Stimulated activated CD4-positive, alpha-beta T cell treated with anti-CD3 and anti-CD28 coated beads, Interleukin-1b, Interleukin-23, amount 100 ng/mL, for 4 hours (primary cell): ENCODE results near the gene NEAT1.
A peak's percentile ranks its signal among the peaks of the same experiment; 100 is the strongest.

ENCODE experiments used
- DNase-seq, 2 donors: peaks; one replicate each; pipeline ENCODE4 v3.0.0-alpha.2; 2020; ENCODE audit warnings: low read depth in 2 of 2

NEAT1 gene

DNA sequence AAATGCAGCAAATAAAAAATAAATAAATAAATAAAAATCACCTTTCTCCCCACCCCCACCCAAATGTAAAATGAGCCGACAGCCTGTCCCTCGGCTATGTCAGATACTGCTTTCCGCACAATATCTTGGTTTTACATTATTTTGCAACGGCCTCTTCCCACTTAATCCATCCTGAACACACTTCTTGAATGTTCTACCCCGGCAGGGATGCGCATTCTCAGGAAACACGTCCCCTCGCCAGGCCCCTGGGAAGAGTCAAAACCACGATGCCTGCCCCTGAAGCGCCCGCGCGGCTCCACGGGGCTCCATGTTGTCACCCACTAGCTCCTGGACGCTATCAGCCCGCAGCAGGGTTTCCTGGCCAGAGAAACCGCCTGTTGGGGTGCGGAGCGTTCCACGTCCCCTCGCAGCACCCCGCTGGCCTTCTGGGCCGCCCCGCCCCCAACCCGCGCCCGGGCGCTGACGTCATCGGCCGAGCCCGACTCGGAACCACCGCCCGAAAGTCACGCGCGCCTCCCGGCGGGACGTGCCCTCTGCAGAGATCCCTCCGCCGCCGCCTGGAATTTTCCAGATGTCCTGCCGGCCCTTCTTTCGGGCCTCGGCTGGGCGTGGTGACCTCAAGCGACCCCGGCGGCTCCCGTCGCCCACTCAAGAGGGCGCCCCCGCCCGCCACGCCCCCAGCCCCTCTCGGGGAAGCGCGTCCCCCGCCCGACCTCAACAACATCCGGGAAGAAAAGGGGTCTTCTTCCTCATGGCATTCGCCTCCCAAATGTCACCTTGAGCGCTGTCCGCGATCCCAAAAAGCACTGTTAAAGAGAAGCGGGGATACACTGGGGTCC lies 585 bp upstream of the NEAT1 start:
- peak; percentile 85 to 92 for DNase-seq

DNA sequence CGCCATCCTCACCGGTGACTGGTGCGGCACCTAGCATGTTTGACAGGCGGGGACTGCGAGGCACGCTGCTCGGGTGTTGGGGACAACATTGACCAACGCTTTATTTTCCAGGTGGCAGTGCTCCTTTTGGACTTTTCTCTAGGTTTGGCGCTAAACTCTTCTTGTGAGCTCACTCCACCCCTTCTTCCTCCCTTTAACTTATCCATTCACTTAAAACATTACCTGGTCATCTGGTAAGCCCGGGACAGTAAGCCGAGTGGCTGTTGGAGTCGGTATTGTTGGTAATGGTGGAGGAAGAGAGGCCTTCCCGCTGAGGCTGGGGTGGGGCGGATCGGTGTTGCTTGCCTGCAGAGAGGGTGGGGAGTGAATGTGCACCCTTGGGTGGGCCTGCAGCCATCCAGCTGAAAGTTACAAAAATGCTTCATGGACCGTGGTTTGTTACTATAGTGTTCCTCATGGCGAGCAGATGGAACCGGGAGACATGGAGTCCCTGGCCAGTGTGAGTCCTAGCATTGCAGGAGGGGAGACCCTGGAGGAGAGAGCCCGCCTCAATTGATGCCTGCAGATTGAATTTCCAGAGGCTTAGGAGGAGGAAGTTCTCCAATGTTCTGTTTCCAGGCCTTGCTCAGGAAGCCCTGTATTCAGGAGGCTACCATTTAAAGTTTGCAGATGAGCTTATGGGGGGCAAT lies 1.1 kb downstream of the NEAT1 start:
- DNase-seq, result no peak

DNA sequence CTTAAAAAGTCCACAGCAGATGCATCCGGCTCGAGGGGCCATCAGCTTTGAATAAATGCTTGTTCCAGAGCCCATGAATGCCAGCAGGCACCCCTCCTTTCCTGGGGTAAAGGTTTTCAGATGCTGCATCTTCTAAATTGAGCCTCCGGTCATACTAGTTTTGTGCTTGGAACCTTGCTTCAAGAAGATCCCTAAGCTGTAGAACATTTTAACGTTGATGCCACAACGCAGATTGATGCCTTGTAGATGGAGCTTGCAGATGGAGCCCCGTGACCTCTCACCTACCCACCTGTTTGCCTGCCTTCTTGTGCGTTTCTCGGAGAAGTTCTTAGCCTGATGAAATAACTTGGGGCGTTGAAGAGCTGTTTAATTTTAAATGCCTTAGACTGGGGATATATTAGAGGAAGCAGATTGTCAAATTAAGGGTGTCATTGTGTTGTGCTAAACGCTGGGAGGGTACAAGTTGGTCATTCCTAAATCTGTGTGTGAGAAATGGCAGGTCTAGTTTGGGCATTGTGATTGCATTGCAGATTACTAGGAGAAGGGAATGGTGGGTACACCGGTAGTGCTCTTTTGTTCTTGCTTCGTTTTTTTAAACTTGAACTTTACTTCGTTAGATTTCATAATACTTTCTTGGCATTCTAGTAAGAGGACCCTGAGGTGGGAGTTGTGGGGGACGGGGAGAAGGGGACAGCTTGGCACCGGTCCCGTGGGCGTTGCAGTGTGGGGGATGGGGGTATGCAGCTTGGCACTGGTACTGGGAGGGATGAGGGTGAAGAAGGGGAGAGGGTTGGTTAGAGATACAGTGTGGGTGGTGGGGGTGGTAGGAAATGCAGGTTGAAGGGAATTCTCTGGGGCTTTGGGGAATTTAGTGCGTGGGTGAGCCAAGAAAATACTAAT lies 1.9 kb downstream of the NEAT1 start:
- peak; percentile 59 to 64 for DNase-seq

DNA sequence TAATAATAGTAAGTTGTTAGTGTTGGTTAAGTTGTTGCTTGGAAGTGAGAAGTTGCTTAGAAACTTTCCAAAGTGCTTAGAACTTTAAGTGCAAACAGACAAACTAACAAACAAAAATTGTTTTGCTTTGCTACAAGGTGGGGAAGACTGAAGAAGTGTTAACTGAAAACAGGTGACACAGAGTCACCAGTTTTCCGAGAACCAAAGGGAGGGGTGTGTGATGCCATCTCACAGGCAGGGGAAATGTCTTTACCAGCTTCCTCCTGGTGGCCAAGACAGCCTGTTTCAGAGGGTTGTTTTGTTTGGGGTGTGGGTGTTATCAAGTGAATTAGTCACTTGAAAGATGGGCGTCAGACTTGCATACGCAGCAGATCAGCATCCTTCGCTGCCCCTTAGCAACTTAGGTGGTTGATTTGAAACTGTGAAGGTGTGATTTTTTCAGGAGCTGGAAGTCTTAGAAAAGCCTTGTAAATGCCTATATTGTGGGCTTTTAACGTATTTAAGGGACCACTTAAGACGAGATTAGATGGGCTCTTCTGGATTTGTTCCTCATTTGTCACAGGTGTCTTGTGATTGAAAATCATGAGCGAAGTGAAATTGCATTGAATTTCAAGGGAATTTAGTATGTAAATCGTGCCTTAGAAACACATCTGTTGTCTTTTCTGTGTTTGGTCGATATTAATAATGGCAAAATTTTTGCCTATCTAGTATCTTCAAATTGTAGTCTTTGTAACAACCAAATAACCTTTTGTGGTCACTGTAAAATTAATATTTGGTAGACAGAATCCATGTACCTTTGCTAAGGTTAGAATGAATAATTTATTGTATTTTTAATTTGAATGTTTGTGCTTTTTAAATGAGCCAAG lies 2.7 kb downstream of the NEAT1 start:
- DNase-seq, result peak in 1 of 2 donors; percentile 77

DNA sequence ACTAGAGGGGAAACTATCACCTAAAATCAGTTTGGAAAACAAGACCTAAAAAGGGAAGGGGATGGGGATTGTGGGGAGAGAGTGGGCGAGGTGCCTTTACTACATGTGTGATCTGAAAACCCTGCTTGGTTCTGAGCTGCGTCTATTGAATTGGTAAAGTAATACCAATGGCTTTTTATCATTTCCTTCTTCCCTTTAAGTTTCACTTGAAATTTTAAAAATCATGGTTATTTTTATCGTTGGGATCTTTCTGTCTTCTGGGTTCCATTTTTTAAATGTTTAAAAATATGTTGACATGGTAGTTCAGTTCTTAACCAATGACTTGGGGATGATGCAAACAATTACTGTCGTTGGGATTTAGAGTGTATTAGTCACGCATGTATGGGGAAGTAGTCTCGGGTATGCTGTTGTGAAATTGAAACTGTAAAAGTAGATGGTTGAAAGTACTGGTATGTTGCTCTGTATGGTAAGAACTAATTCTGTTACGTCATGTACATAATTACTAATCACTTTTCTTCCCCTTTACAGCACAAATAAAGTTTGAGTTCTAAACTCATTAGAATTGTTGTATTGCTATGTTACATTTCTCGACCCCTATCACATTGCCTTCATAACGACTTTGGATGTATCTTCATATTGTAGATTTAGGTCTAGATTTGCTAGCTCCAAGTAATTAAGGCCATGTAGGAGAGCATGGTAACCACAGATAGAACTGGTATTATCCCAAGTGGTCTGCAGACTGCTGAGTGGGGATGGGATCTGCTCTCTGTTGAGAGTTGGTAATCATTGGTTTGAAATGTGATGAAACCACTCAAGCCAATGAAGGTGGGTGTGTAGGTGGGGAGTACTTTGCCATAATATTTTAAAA lies 3.6 kb downstream of the NEAT1 start:
- DNase-seq, result no peak

DNA sequence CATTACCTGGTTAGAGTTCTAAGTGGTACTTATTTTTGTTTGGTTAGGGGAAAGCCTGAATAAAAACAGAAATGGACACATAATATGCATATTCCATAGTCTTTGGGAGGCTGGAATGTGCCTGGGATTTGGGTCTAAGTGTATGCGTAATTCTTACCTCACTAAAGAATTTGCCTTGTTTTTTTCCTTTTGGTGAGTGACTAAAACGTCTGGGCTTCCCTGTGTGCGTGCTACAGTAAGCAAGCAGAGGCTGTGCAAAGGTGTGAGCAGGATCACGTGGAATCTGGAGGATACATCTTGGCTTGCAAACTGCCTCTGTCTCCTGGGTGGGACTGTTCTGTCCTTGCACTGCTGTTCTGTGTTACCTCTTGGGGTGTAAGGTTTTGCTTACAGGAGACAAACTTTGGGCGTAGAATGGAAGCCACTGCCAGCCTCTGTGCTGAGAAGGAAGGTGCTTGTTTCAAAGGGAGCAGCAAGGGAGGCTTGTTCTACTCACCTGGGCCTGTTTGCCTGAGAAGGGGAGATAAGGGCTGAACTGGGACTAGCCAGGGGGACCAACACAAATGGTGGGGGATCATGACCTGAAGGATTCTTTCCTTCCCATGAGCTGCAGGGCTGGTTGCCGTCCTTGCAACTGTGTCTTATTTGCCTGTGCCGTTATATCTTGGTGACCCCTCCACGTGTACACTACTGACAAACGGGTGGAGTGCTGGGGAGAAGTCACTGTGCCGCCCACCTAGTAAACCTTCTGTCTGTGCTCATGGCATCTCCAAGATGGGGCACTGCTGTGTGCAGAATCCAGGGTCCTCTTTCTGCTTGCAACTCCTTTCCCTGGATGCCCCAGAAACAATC lies 4.5 kb downstream of the NEAT1 start:
- DNase-seq, result no peak

DNA sequence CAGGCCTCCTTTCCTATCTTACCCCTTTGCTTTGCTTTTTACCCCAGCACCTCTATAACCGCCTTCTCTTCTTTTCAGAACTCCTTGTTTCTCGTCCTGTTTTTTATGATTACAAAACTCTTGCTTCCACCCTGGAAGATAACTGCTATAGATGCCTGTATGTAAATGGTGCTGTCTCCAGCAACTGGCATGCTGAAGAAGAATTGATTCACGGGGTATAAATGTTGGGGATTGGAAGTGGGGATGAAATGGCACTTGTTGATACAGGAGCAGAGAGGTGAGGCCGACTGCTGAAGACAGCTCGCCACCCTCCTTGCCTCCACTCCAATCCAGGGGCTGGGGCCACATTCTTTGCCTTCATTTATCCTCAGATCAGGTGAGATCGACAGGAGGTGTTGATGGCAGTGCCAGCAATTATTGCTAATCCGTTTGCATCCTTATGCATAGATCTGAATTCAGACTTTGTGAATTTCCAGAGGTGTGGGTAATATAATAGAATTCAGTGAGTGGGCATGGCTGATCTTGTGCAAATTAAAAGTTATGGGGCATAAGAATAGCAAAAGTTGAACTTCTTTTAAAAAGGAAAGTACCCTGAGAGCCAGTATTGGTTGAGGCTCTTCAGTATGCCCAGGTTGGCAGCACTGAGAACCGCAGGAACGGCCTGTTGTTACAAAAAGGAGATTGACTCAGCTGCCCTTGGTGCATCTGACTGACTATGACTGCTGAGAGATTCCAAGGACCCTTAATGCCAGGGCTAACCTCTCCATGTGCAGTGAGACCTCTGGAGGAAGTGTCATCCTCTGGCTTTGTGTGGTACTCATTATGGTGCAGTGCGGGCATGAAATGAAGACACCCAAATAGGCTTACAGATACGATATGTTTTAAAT lies 5.3 kb downstream of the NEAT1 start:
- DNase-seq, result no peak

DNA sequence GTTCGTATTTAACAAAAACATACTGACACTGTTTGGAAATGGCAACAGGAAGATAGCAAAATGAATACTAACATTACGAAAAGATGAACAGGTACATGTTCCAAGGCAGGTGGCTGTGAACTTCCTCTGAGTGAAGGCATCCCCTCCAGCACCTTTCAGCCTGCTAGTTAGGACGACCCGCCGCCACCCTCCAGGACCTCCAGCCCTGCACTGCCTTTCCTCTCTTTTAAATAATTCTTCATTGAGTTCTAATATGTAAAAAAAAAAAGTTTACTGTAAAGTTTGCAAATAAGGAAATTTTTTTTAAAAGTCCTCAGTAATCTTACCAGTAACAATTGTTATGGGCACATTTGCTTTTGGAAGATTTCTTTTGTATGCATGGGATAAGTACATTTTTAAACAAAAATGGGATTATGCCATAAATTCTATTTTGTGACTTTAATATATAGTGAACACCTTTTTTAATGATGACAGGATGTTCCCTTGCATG lies 6.0 kb downstream of the NEAT1 start:
- DNase-seq, result no peak

DNA sequence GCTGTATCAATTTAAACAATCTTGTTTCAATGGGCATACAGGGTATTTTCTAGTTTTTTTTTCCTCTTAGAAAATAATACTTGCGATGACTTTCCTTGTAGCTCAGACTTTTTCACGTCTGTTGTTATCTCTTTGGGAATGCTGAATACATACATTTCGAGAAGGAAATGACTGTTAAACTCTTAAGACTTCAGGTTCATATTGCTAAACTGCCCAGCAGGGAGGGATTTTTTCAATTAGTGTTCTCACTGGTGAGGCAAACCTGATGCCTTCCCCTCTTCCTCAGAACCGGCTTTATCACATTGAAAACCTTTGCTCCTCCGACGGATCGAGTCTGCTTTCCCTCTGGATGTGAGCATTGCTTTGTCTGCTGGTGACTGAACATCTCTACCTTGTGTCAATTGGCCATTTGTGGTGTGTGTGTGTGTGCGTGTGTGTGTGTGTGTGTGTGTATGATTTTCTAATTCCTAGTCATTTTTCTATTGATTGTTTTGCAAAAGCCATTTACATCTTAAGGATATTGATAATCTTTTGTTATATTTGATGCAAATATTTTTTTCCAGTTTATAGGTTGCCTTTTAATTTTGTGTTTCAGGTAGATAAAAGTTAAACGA lies 6.6 kb downstream of the NEAT1 start:
- DNase-seq, result no peak

DNA sequence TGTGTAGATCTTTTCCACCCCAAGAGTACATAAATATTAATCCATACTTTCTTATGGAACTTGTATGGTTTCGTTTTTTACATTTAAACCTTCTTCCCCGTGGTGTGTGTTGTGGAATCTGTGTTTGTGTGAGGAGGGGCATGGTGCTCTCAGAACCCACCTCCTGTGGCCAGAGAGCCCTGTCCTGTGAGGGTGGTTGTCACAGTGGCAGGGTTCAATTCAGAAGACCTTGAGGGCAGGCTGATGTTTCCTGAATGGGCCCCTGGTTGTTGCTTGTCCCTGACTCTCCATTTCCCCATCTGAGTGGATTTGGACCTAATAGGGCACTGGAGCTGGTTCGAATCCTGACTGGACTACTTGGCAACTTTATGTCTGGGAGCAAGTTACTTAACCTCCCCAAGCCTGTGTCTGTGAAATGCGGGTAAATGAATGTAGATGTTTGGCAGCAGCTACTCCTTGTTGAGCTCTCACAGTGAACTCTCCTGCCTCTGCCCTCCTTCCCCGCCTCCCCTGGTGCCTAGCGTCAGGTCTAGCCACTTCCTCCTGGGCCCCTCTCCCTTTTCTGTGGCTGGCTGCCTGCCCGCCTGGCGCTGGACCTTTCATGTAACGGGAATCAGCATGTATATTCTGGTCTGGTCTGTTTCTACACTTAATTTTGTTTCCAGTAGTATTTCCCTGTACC lies 7.3 kb downstream of the NEAT1 start:
- DNase-seq, result no peak

DNA sequence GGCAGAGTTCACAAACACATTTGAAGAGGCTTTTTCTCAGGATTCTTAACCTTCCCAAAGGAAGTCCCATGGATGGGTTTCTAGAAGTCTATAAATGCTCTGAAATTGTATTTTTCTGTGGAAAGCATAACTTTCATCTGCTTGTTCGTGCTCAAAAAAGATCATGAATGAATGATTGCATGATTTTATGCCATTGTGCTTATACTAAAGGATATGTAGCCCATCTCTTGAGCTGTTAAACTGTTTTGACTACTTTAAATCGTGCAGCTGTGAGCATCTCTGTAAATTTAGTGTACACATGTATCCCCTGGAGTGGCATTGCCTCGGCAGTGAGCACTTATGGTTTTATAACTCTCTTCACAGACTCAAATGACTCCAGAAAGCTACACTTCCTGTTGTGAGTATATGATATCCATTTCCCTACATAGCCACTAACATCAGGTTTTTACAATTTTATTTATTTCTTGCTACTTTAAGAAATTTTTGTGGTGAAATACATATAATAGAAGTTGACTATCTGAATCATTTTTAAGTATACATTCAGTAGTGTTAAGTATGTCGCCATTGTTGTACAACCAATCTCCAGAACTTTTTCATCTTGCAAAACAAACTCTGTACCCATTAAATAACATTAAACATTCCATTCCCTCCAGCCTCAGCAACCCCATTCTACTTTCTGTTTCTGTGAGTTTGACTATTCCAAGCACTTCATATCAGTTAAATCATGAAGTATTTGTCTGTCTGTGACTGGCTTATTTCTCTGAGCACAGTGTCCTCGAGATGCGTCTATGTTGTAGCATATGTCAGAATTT lies 8.0 kb downstream of the NEAT1 start:
- DNase-seq, result no peak

DNA sequence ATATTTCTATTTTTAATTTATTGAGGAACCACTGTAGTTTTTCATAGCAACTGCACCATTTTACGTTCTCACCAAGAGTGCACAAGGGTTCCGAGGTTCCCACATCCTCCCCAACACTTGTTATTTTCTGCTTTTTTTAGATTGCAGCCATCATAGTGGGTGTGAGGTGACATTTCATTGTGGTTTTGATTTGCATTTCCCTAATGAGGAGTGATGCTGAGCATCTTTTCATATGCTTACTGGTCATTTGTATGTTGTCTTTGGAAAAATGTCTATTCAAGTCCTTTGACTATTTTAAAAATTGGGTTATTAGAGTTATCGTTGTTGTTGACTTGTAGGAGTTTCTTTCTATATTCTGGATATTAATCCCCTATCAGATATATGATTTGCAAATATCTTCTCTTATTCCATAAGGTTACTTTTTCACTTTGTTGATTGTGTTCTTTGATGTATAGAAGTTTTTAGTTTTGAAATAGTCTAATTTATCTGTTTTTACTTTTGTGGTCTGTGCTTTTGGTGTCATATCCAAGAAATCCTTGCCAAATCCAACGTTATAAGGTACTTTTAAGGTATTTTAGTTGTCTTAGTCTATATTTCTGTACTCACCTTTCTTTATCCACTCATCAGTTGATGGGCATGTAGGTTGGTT lies 9.0 kb downstream of the NEAT1 start:
- no peak for DNase-seq

DNA sequence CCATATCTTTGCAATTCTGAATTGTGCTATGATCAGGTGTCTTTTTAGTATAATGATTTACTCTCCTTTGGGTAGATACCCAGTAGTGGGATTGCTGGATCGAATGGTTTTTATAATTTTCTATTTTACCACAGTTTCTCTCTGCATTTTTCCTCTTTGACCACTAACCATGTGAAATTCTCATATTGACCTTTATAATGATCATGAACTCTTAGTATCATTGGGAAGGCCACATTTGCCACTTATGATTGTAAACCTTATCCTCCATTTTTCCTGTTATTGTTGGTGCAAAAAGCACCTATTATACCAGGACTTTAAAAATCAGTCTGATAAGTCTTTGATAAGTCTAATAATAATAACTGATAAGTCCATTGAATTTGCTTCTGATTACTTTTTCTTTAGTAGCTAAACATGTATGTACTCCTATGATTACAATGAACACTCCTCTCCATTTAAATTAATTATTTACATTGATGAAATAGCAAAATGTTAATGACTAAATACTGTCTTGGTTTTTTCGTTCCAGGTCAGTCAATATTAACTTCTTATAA lies 9.6 kb downstream of the NEAT1 start:
- DNase-seq, result no peak

DNA sequence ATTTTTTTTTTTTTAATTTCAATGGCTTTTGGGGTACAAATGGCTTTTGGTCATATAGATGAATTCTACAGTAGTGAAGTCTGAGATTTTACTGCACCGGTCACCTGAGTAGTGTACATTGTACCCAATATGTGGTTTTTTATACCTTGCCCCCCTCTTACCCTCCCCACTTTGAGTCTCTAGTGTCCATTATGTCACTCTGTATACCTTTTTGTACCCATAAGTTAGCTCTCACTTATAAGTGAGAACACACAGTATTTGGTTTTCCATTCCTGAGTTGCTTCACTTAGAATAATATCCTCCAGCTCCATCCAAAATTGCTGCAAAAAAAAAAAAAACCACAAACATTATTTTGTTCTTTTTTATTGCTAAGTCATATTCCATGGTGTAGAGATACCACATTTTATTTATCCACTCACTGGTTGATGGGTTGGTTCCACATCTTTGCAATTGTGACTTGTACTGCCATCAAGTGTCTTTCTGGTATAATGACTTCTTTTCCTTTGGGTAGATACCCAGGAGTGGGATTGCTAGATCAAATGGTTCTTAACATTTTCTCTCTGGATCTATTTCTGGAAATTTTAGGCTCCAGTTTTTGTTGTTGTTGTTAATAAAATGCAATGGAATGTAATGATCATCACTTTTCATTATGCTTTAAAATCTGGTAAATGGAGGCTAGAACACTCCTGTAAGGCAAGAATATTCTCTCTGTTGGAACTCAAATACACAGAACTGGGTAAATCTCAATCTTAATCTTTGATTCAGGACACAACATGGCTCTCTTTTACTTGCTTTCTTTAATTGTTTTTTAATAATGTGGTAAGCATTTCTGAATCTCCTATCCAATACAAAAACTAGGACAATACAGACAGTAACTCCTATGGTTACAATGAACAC lies 10.3 kb downstream of the NEAT1 start:
- no peak for DNase-seq
